Measurements from ENCODE around the gene ARFGAP1. TPM values are rescaled to one million over a fixed set of nuclear protein-coding genes. Genes with fewer than 3 reads are reported as not detected.
A peak's percentile ranks its signal among the peaks of the same experiment; 100 is the strongest.

ARFGAP1 gene
- total and polyA plus RNA-seq, 2 of the 4 experiments (the other 2 are of a cell fraction) = 59.1 to 194 TPM

DNA sequence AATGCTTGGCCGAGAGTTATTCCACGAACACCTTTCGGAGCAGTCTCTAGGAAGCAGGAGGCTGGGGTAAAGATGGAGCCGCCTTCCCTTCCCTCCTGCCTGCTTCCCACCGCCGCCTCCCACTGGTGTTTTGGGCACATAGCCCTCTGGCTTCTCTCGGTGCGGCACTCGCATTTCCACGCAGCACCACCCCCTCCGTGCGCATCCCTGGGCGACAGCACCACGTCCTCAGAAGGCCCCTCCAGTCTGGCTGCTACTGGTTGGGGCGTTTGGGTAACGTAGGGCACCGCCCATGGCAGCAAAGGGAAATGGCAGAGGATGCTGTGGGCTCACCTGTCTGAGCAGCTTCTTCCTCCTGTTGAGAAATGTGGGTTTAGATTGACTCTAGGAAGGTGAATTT lies 22.8 kb downstream of the ARFGAP1 start:
- no peak overlapping the region for H3K4me2 ChIP-seq (ENCODE audit: low read depth, low read length)
- no peaks in the 10 kb centered on the region for H3K36me3 ChIP-seq (ENCODE audit: control insufficient read depth, insufficient read depth, low read length)
- peaks cover 23% of the 10 kb centered on the region for H4K20me1 ChIP-seq (ENCODE audit: insufficient read depth, low read length)
- no peak overlapping the region for H2BK15ac ChIP-seq (ENCODE audit: low read depth, low read length)
- POLR2A ChIA-PET (ENCODE audit: unreplicated experiment) = no interaction called here
- no peak overlapping the region for H3K9ac ChIP-seq (ENCODE audit: low read depth, low read length)
- dilution Hi-C loops (cut with HindIII; ENCODE audit: low sequenced_read_pairs, unreplicated experiment) (no loop called here), in situ Hi-C loops (cut with MboI; ENCODE audit: low sequenced_read_pairs) (no loop called here), intact Hi-C loops (cut with micrococcal nuclease) (no loop called here)
- no peak overlapping the region for H3K4ac ChIP-seq (ENCODE audit: low read depth, low read length)
- no peak overlapping the region for H2BK5ac ChIP-seq (ENCODE audit: low read depth, low read length, poor library complexity, severe bottlenecking)
- DNase-seq (no peak), ATAC-seq (ENCODE audit: low read depth) (no peak)
- H4K91ac ChIP-seq (ENCODE audit: insufficient read depth, low read depth, low read length) = no peak overlapping the region
- no peak overlapping the region for H3K4me3 ChIP-seq (ENCODE audit: insufficient read depth, low read depth, low read length)
- no peak overlapping the region for H2BK20ac ChIP-seq (ENCODE audit: low read depth, low read length)
- H3K4me1 ChIP-seq (ENCODE audit: control insufficient read depth, insufficient read depth, low read length) = no peaks in the 10 kb centered on the region
- no peaks in the 10 kb centered on the region for H3K79me1 ChIP-seq (ENCODE audit: low read depth in 1 of 2, low read length in 2 of 2)
- H3K9me1 ChIP-seq (ENCODE audit: insufficient read depth, low read length) = no peaks in the 10 kb centered on the region
- no peak overlapping the region for H3K56ac ChIP-seq (ENCODE audit: extremely low read depth, insufficient read depth, low read length)
- TF ChIP-seq FOS (IDR thresholded peaks at IDR 0.05; ENCODE audit: low read depth, low read length) (no peak), POLR2A (IDR thresholded peaks at IDR 0.05; ENCODE audit: low read depth, low read length) (peak; percentile 7; the same call in 1 of the 2 replicates)
- CTCF ChIA-PET = interaction anchor here (1.0 kb wide), 1 partner anchor 14 kb away, joined by 3 read pairs; no protein-coding TSS in a partner anchor
- H2AK9ac ChIP-seq (replicated peaks; ENCODE audit: low read depth, low read length, poor library complexity) = no peak overlapping the region
- H2AFZ ChIP-seq (replicated peaks; ENCODE audit: low read length, poor library complexity) = peak overlapping the region; percentile 51
- WGBS, 2 experiments (ENCODE audit: extremely low coverage in 2 of 2, insufficient read length in 1 of 2) = no CpG with 5 or more reads among the region's 17 CpGs
- H2AK5ac ChIP-seq (ENCODE audit: low read depth, low read length) = no peak overlapping the region
- no TSS peak for BruUV-seq (replicated peaks)
- H3K14ac ChIP-seq (replicated peaks; ENCODE audit: low read depth, low read length) = no peak overlapping the region
- no peak overlapping the region for H3K18ac ChIP-seq (ENCODE audit: low read depth, low read length)
- H4K5ac ChIP-seq (ENCODE audit: low read depth, low read length) = no peak overlapping the region
- no peak overlapping the region for H2BK120ac ChIP-seq (ENCODE audit: low read depth, low read length)
- H4K8ac ChIP-seq (ENCODE audit: low read depth in 2 of 2, low read length in 2 of 2) = no peak overlapping the region
- H3K23ac ChIP-seq (ENCODE audit: low read depth, low read length) = no peak overlapping the region
- no peak overlapping the region for H3K27ac ChIP-seq (ENCODE audit: insufficient read depth, low read length)
- peaks cover 2% of the 10 kb centered on the region; the same call in 1 of the 2 replicates for H3K9me3 ChIP-seq (ENCODE audit: control insufficient read depth, insufficient read depth, low read length)
- peaks cover 41% of the 10 kb centered on the region for H3K27me3 ChIP-seq (ENCODE audit: control insufficient read depth, insufficient read depth, low read length)
